SKM-1 treated with dmso at 0.1 percent for 144 hours (cell line): ENCODE results near the gene ZNF888.
"Not testable (repeated sequence)": the region's sequence is repeated elsewhere in the genome, so short reads cannot be mapped to it uniquely, and the experiment has no call there.

Experiments
- DNase-seq: peaks from one replicate; lab custom pipeline; 2025; ENCODE audit not compliant: unreplicated experiment; lab: John Stamatoyannopoulos, UW

The ZNF888 gene

GRCh38 chr19:52880895-52881389 lies 42.3 kb downstream of the ZNF888 start:
- no peak for DNase-seq

- DNase-seq: not testable (repeated sequence)
Measured at GRCh38 chr19:52872996-52873395, 50.2 kb downstream of the ZNF888 start.

- DNase-seq: no peak
Measured at GRCh38 chr19:52871466-52871865, 51.8 kb downstream of the ZNF888 start.

- not testable (repeated sequence) for DNase-seq
Measured at GRCh38 chr19:52868031-52868430, 55.2 kb downstream of the ZNF888 start.

- peak; percentile 5 for DNase-seq
Measured at GRCh38 chr19:52857378-52858191, 65.6 kb downstream of the ZNF888 start, which contains the start of gene ZNF468. ZNF468 (minus strand) TSS chr19:52857619; CDS start chr19:52854272, 3,347 bp downstream.

GRCh38 chr19:52856540-52857377 lies 66.5 kb downstream of the ZNF888 start:
- DNase-seq: not testable (repeated sequence)
